HG03097 (cell line): ENCODE measurements around the gene PTPRA.
"Not testable (repeated sequence)": the region's sequence is repeated elsewhere in the genome, so short reads cannot be mapped to it uniquely, and the experiment has no call there.

Experiments used
- ATAC-seq: cut with Tn5 transposase; IDR thresholded peaks from one replicate; pipeline ENCODE4 v1.9.1; 2021; ENCODE audit not compliant: unreplicated experiment, low FRiP score

PTPRA gene

DNA sequence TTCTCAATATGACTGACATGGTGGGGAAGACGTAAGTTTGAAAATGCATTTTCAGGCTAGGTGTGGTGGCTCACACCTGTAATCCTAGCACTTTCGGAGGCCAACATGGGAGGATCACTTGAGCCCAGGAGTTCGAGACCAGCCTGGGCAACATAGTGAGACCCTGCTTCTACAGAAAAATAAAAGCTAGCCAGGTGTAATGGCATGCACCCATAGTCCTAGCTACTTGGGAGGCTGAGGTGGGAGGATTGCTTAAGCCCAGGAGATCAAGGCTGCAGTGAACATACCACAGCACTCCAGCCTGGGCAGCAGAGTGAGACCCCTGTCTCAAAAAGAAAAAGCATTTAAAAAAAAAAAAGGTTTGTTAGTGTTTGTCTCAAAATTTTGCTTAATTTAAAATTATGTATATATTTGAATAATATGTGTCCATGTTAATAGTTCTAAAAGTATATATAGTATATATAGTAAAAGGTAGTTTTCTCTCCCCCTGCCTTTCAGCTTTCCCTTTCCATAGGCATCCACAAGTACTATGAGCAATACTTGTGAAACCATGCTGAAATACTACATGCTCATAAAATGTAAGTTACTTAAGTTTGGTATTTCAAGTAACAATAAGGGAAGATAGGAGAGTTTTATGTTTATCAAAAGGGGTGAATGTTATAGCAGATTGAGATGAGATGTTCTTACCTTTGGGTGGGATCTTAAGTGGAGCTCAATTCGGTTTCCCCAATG lies 15.1 kb downstream of the PTPRA start:
- ATAC-seq, result no peak

DNA sequence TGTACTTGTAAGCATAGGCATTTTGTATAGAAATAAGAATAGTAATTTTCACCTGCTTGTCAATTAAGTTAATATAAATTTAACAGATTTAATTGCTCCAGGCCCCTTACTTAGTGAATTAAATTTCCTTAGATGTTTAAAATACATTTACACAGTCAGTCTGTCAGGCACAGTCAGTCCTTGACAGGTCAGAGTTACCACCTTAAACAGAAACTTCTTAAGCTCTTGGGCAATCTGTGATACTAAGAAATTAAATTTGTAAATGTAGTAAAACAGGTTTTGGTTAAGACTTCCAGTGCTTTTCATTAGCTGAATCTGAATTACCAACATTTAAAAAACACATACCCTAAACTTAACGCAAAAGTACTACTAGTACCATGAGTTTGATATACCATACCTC lies 15.9 kb downstream of the PTPRA start:
- no peak for ATAC-seq

DNA sequence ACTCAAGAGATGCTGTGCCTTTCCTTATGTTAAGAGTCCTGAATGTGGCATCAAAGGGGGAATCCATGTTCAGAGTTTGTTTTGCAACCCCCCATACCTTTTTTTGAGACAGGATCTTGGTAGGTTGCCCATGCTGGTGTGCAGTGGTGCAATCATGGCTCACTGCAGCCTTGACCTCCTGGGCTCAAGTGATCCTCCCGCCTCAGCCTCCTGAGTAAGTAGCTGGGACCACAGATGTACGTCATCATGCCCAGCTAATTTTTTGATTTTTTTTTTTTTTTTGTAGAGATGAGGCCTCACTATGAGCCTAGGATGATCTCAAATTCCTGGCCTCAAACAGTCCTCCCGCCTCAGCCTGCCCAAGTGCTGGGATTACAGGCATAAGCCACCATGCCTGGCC lies 16.5 kb downstream of the PTPRA start:
- no peak for ATAC-seq

DNA sequence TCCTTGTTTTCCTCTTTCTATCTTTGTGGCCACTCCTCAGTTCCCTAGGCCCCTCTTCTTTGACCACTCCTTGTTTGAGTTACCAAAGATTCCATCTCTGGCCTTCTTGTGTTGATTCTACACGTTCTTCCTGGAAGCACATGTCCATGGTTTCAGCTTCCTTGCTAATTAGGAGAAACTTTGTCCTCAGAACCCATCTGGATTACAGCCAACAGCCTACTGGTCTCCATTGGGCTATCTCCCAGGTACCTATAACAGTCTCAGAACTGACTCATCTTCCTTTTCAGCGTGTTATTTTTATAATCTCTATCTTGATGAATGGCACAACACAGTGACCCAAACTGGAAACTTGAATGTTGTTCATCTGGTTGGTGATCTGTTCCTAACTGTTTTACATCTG lies 17.5 kb downstream of the PTPRA start:
- ATAC-seq, result no peak

DNA sequence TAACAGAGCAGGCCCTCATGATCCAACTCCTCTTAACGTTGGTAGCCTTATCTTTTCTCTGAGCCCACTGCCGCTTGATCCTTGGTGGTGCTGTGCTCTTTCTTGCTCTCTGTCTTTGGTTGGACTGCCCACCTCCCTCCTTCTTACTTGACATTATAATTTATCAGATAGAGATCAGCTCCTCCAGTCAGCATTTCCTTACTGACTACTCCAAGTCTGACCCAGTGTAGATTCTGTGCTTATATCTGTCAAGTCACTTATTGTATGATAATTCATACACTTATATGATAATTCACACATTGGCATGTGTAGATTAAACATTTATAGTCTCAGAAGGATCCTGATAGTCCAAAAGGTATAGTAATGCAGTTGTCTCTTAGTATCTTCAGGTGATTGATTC lies 18.1 kb downstream of the PTPRA start:
- ATAC-seq, result no peak

DNA sequence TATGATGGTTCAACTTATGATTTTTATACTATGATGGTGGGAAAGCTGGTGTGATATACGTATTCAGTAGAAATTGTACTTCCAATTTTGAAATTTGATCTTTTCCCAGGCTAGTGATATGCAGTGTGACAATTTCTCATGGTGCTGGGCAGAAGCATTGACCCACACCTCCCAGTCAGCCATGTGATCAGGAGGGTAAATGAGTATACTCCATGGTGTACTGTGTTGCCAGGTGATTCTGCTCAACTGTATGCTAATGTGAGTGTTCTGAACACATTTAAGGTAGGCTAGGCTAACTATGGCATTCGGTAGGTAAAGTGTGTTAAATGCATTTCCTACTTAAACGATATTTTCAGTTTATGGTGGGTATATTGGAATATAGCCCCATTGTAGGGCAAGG lies 19.1 kb downstream of the PTPRA start:
- ATAC-seq, result no peak

DNA sequence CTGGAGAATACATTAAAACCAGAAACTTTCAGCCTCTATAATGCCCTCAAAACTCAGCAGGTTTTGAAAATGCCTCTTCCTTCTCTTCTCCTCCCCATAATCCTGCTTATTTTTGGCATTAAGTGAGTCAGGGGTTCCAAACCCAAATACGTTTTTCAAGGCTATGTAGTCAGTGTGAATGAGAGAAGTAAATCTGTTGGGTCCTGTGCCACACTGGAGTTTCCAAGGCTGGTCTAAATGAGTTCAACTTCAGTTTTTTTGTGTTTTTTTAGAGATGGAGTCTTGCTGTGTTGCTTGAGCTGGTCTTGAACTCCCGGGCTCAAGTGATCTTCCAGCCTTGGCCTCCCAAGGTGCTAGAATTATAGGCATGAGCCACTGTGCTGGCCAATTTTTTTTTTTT lies 20.9 kb downstream of the PTPRA start:
- ATAC-seq, result no peak

DNA sequence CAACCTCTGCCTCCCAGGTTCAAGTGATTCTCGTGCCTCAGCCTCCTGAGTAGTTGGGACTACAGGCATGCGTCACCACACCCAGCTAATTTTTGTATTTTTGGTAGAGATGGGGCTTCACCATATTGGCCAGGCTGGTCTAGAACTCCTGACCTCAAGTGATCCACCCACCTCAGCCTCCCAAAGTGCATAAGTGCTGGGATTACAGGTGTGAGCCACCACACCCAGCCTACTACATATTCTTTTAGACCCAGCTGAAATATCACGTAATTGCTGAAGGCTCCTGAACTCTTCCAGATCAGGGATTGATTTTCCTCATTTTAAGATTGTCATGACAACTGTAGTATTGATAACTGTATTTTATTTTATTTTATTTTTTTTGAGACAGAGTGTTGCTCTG lies 21.9 kb downstream of the PTPRA start:
- ATAC-seq, result not testable (repeated sequence)

DNA sequence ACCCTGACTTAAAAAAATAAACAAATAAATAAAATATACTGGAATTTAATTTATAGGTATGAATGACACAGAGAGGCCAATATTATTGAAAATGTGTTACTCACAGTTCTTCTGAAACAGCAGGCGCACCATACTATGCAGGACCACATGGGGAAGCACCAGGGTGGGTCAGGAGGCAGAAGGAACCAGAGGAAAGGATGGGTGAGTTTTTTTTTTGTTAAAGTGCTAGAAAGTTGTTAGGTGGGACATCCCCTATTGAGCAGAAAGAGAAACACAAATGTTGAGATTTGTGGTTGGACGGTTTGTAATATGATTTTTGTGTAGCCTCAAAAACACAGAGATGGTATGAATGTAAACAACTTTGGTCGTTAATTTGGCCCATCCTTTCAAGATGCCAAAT lies 26.0 kb downstream of the PTPRA start:
- ATAC-seq, result no peak

DNA sequence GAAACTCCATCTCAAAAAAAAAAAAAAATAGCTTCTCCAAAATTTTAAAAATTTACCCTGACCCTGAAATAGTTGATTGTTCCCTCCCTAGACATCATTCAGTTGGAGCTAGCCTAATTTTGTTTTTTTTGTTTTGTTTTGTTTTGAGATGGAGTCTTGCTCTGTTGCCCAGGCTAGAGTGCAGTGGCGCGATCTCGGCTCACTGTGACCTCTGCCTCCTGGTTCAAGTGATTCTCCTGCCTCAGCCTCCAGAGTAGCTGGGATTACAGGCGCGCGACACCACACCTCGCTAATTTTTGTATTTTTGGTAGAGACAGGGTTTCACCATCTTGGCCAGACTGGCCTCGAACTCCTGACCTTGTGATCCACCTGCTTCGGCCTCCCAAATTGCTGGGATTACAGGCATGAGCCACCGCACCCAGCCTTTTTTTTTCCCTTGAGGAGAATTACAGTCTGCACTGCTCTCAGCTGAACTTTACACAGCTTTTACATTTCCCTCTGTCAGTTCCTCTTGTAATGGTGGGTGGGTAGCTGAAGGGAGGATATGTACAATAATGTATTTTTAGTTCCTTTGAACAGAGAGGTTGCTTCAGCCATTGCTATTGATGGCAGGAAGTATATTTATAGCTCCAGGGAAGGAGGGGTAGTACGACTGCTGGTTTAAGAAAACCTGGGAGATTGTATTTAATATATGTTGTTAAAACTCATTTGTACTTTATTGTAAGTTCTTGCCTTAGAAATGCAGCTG lies 27.7 kb downstream of the PTPRA start:
- no peak for ATAC-seq

DNA sequence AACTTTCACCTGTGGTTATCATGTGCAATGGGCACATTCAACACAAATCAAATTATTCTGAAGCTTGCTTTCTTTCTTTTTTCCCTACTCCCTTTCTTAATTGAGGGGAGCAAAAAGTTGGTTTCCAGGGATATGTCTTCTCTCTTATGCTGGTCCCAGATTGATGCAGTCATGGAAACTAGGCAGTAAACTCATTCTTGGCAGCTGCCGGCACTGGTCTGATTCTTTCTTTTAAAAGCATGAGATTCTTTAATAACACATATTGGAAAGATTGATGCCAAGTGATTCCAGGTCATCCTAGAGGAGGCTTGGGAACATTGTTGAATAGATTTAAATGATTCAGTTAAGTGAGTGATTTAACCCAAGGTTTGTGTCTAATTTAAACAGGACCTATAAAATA lies 29.0 kb downstream of the PTPRA start:
- ATAC-seq, result no peak

DNA sequence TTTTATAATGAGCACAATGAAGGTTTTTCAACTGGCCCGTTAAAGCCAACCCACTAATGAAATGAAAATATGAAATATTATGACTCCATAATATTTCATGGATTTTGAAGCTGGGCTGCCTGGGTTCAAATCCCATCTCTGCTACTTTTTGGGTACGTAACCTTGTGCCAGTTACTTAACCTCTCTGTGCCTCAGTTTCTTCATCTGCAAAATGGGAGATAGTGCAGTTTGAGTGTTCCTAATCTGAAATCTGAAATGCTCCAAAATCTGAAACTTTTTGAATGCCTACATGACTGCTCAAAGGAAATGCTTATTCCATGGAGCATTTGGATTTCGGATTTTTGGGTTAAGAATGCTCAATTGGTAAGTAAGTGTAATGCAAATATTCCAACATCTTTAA lies 29.5 kb downstream of the PTPRA start:
- ATAC-seq, result no peak

DNA sequence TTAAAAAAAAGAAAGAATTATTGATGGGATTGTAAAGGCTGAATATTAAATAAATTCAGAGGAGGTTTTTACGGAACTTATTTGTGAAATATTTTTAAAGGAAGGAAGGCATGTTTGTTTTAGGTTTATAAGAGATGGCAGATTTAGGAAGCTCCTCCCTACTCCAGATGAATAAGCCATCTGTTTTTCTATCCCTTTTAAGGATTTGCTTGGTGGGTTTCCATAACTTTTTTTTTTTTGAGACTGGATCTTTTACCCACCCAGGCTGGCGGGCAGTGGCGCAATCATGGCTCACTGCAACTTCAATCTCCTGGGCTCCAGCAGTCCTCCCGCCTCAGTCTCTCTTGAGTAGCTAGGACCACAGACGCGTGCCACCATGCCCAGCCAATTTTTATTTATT lies 30.4 kb downstream of the PTPRA start:
- ATAC-seq, result no peak

DNA sequence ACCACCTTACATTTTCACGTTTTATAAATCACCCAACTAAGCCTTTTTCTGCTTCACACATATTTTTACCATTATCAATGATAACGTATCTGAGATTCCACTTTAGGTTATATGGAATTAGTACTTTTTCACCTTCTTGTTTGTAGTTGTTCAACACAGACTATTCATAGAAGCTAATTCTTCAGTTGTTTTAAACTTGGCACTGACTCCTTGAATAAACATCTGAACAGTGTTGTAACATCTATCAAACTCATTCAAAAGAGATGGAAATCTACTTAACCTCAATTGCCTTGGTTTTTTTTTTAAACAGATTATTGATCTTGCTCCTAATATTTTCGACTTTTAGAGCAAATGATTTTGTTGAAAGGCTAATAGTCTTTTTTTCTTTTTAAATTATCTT lies 34.2 kb downstream of the PTPRA start:
- ATAC-seq, result no peak

DNA sequence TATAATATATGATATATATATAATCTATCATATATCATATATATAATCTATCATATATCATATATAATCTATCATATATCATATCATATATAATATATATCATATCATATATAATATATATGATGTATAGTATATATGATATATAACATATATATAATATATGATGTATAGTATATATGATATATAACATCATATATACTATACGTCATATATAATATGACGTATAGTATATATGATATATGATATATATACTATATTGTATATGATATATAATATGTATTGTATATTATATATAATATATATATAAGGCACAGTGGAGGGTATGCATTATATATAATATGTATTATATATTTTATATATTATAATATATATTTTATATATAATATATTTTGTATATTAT lies 36.7 kb downstream of the PTPRA start:
- no peak for ATAC-seq

DNA sequence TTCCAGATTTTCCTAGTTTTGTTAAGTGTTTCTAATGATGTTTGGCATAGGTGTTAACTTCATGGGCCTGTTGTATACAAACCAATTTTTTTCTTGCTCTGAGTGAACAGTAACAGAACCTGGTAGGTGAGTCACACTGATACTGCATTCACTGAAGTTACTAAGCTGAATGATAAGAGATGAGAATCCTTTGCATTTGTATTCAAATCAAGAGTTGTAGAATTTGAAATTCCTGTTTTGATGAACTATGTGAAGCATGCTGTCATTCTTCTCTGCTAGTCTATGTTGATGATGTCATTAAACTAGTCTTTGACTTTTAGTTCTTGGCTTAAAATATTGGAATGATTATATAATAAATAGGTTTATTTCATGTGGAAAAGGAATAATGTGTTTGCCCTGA lies 37.9 kb downstream of the PTPRA start:
- ATAC-seq, result no peak

DNA sequence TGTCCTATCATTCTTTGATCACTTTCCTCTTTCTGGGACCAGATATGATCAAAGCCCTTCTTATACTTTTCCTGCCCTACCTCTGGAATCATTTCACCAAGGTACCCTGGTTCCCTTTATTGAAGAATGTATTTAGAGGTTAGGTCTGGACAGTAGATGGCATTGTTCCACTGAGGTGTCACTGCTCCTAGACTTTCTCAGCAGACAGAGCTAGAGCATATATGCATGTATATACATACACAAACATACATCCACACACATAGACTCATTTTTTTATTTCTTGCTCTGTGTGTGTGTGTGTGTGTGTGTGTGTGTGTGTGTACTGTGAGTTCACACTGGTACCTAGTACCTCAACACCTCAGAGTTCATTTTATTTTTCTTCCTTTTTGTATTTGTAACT lies 40.9 kb downstream of the PTPRA start:
- ATAC-seq, result no peak

DNA sequence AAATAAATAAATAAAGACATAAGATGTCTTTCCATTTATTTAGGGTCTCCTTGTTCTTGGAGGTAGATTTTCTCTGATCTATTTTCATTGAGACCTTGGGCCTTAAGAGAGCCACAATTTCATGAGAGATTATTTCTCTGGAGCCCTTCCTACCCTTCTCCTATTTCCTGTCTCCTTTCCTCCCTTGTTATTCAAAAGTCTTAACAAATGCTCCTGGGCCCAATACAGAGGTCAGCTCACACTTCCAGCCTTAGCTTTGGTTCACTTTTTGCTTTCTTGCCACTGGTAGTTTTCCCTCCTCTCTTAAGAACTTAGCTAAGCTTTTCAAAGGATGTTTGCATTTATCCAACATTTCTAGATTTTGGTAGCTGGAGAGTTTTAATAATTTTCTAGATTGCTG lies 44.0 kb downstream of the PTPRA start:
- ATAC-seq, result no peak

DNA sequence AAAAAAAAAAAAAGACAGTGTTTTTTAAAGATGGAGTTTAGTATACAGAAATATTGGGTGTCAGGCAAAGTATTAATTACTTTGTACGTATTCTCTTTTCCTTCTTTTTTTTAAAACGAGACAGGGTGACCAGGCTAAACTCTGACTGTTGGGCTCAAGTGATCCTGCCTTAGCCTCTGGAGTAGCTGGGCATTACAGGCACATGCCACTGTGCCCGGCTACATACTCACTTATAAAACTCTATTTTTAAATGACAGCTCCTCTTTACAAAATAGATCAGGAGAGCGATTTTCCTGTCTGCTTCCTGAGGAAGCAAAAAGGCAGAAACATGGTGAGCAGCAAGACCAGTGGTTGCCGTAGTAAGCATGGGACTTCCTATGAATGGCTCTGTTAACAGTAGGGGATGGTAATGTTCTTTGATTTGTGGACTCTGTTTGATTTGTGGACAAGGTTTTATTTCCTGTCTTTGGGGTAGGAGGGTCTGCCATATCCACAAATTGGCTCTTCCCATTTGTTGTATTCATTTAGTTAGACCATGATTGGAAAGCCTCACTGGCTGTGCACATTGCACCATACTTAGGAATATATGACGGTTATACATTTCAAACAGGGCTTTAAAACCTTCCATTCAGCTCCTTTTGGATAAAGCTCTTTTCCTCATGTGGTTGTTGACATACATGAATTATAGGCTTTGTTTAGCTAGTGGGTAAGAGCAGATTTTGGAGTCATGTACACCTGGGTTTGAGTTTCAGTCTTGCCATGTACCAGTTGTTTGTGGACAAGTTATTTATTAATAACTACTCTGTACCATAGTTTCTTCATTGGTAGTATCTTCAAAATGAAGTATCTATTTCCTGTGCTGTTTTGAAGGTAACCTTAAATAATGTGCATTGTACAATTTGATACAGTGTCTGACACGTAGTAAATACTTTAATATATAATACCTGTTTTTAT lies 45.1 kb downstream of the PTPRA start:
- ATAC-seq, result no peak

DNA sequence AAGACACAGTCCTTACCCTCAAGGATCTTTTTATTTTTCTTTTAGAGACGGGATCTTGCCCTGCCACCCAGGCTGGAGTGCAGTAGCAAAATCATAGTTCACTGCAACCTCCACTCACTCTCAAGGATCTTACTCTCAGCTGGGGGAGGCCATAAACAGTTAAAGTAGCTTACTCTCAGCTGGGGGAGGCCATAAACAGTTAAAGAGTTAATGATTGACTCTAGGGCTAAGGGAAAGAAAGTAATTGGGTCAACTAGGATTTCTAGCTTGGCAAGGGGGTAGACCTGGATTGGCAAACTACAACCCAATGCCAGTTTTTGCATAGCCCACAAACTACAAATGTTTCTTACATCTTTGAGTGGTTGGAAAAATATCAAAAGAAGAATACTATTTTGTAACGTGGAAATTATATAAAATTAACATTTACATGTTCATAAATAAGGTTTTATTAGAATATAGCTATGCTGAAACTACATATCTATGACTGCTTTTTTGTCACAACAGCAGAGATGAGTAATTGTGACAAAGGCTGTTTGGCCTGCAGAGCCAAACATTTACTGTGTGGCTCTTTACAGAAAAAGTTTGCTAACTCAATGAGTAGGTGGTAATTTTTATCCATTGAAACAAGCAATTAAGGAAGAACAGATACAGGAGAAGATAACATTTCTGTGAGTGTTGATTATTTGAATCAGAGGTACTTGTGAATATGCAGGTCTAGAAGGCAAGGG lies 46.4 kb downstream of the PTPRA start:
- no peak for ATAC-seq

DNA sequence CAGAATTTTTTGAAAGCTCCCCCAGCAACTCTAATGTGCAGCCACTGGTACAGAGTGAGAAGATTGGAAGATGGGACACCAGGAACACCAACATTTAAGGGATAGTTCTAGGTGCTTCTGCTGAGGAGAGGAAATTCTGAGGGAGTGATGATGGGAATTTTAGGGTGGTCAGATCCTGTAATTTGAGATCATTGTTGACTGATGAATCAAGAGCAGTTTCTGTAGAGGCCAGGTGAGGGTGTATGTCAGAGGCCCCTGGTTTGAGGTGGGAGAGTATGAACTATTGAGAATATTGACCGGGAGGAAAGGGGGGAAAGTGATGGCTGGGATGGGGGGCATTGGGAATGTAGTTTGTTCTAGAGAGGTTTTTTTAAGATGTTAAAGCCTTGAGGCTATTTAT lies 47.2 kb downstream of the PTPRA start:
- ATAC-seq, result no peak
